COLO829 (cell line): ENCODE results near the gene GTF2I.
"Not testable (repeated sequence)": the region's sequence is repeated elsewhere in the genome, so short reads cannot be mapped to it uniquely, and the experiment has no call there.

Experiments used
- DNase-seq: peaks from one replicate; pipeline ENCODE4 v3.0.0; 2012; ENCODE audit warnings: low spot score

The GTF2I gene

GRCh38 chr7:74656837-74657691, 454 bp upstream of the GTF2I start:
- DNase-seq: peak; percentile 98

DNA sequence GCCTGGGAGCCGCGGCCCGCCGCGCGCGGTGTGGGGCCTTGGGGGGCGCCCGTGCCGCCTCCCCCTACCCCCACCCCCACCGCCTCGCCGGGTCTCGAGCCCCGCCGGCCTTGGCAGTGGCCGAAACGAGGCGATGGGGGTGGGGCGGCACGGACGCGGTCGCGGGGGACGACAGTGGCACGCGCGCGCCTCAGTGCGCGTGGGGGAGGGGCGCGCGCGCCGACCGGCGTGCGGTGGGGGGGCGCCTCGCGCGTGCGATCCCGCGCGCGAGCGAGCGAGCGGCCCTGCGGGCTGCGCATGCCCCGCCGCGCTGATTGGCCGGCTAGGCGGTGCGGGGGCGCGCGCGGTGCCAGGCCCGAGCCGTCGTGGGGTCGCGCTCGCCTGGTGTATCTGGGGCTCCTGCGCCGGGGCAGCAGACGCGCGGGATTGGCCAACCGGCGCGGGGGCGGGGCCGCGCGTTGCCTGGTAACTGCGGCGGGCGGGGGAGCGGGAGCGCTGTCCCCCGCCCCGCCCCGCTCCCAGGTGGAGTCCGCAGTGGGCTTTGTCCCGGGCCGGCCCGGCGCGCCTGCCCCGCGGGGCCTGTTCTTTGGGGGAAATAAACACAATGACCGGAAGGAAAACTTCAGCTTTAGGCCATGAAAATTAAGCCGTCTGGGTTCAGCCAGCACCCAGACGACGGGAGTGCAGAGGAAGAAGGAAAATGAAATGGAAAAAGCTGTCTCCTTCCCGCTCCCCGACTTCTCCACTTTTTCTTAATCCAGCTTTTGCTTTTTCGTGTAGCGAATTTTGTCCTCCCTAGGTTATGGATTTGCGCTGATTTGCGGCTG, 873 bp downstream of the GTF2I start:
- DNase-seq: peak; percentile 96

- DNase-seq: not testable (repeated sequence)
Measured at GRCh38 chr7:74660202-74660601, 2.7 kb downstream of the GTF2I start.

DNA sequence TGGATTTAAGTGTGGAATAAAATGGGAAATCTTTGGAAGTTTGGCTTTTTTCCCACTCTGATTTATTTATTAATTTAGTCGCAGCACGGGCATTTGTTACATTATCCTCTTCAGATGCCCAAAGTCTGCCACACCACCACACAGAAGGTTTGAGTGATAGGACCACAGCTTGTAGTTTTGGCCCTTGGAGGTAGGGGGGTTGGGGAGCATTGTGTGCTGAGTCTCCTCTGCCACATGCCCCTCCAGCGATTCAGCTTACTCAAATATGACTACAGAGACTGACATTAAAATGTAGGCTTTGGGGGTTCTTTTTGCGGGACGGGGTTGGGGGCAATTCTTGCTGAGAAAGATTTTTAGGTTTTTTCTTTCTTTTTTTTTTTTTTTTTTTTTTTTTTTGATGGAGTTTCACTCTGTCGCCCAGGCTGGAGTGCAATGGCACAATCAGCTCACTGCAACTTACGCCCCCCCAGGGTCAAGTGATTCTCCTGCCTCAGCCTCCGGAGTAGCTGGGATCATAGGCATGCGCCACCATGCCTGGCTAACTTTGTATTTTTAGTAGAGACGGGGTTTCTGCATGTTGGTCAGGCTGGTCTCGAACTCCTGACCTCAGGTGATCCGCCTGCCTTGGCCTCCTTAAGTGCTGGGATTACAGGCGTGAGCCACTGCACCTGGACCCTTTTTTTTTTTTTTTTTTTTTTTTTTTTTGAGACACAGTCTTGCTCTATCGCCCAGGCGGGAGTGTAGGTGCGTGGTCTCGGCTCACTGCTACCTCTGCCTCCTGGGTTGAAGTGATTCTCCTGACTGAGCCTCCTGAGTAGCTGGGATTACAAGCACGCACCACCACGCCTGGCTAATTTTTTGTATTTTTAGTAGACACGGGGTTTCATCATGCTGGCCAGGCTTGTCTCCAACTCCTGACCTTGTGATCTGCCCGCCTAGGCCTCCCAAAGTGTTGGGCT, 4.6 kb downstream of the GTF2I start:
- DNase-seq: not testable (repeated sequence)

DNA sequence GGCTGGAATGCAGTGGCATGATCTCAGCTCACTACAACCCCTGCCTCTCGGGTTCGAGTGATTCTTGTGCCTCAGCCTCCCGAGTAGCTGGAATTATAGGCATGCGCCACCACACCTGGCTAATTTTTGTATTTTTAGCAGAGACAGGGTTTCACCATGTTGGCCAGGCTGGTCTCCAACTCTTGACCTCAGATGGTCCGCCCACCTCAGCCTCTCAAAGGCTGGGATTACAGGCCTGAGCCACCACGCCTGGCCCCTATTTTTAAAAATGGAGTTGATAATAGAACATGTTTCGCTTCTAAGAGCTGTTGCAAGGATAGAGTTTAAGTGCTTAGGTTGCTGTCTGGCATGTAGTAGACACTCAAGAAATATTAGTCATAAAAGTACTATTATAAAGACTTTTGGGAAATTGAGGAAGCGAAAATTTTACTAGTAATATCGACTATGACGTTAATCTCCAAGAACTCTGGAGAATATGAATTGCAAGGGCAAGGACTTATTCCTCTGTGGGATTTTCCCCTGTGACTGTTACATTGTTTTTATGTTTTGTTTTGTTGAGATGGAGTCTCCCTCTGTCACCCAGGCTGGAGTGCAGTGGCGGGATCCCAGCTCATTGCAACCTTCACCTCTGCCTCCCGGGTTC, 7.9 kb downstream of the GTF2I start:
- no peak for DNase-seq

GRCh38 chr7:74667013-74667412, 9.5 kb downstream of the GTF2I start:
- not testable (repeated sequence) for DNase-seq

DNA sequence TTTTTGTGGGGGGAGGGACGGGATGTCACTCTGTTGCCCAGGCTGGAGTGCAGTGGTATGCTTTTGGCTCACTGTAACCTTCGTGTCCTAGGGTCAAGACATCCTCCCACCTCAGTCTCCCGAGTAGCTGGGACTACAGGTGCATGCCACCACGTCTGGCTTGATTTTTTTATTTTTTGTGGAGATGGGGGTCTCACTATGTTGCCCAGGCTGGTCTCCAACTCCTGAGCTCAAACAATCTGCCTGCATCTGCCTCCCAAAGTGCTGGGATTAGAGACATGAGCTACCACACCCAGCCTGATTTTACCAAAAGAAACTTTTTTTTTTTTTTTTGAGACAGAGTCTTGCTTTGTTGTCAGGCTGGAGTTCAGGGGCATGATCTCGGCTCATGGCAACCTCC, 10.0 kb downstream of the GTF2I start:
- DNase-seq: not testable (repeated sequence)

DNA sequence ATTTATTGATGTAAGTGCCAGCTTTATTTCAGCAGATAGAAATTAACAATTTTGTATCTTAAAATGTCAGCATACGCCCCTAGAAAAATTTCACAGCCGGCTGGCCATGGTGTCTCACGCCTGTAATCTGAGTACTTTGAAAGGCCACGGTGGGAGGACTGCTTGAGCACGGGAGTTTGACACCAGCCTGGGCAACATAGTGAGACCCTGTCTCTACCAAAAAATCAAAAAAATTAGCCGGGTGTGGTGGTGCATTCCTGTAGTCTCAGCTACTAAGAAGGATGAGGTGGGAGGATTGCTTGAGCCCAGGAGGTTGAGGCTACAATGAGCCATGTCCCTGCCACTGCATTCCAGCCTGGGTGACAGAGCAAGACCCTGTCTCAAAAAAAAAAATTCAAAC, 14.1 kb downstream of the GTF2I start:
- no peak for DNase-seq

DNA sequence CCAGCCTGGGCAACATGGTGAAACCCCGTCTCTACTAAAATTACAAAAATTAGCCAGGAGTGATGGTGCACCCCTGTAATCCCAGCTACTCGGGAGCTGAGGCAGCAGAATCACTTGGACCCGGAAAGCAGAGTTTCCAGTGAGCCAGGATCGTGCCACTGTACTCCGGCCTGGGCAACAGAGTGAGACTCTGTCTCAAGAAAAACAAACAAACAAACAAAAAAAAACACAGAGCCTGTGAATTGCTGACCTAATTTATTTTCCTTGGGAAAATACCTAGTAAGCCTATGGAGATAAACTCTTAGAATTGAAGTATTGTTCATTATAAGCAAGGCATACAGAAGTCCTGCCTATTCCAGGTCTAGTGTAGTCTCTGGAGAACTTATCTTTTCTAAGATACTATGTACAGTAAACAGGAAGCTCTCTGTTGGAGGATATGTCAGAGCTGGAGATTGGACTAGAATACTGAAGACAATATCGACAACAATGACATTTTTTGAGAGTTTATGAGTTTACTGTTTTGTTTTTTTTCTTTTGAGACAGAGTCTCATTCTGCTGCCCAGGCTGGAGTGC, 14.9 kb downstream of the GTF2I start:
- DNase-seq: no peak

GRCh38 chr7:74674166-74674565, 16.6 kb downstream of the GTF2I start:
- no peak for DNase-seq

GRCh38 chr7:74682829-74683228, 25.3 kb downstream of the GTF2I start:
- DNase-seq: no peak

- DNase-seq: no peak
Measured at GRCh38 chr7:74683799-74684198, 26.3 kb downstream of the GTF2I start.

DNA sequence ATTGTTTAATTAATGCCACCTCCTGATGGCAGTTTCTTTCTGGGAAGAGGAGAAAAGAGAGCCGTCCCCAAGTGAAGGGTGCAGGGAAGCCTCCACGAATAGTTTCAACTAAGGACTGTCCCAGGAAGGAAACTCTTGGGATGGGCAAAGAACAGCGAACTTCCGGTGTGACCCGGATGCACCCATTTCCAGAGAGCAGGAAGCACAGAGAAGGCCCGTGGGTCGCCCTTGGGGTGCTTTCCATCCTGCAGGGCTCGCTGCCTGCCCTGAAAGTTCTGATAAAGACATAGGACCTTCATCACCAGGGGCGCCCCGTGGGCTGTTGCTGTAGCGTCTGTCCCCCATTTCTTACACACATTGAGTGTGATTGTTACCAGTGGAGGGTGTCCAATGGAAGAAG, 27.0 kb downstream of the GTF2I start:
- DNase-seq: no peak

DNA sequence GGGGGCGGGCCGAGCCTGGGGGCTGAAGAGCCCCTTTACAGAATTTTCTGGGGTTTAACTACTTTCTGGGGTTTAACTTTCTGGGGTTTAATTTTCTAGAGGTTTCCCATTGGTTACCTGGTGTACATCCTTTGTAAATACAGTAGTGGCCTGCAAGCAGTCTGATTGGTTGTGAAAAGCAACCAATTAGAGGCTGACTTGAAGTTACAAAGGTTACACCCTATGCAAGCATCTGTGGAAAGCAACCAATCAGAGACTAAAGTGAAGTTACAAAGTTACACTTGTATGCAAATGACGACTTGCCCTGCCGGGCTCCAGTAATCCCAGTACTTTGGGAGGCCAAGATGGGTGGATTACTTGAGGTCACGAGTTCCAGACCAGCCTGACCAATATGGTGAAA, 27.4 kb downstream of the GTF2I start:
- DNase-seq: no peak

- no peak for DNase-seq
Measured at GRCh38 chr7:74690474-74690873, 33.0 kb downstream of the GTF2I start.

- DNase-seq: not testable (repeated sequence)
Measured at GRCh38 chr7:74704419-74704818, 46.9 kb downstream of the GTF2I start.

- no peak for DNase-seq
Measured at GRCh38 chr7:74707238-74707637, 49.7 kb downstream of the GTF2I start.

- DNase-seq: no peak
Measured at GRCh38 chr7:74708569-74709275, 51.2 kb downstream of the GTF2I start.

DNA sequence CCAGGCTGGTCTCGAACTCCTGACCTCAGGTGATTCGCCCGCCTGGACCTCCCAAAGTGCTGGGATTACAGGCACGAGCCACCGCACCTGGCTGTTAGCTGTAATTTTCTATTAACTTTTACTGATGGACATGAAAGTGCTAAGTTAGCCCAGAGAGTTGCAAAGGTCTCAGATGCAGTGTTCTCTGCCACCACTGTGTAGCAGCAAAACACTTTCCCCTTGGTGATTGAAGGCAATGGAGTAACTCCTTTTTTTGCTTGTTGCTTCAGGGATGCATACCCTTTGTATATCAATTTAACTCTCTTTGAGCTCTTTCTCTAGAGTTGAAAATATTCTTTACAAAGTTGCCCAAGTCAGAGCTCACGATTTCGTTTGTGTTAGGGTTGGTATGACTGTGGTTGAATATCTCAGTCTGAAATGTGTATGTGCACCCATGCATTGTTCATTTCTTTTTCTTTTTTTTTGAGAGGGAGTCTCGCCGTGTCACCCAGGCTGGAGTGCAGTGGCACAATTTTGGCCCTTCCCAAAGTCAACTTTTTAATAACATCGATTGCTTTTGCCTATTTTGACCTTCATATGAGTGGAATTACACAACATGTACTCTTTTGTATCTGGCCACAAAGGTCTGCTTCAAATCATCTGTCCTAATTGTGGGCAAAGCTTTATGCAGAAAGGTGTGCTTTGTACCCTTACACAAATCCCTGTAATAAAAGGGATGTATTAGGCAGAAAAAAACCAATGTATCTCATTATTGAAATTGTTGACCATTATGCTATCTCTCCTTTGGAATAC, 52.6 kb downstream of the GTF2I start:
- no peak for DNase-seq

DNA sequence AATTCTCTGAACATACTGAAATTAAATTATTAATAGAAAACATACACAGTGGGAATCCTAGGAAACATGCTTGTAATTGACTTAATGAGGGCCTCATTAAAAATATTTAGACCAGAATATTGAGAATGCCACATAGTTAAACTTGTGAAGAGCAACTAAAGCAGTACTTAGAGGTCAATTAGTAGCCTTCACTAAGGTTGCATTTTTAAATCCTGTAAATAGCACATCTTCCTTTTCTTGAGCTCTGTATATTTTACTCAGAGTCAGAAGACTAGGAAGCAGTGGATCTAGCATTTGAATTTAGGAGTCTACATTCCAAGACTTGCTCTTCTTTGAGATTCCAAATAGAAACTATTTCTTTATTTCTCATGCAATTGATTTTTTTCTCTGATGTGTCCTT, 56.0 kb downstream of the GTF2I start:
- no peak for DNase-seq
